ENCODE data around the gene MSMP. TPM values are rescaled to one million over a fixed set of nuclear protein-coding genes. Genes with fewer than 3 reads are reported as not detected.

MSMP gene
- polyA plus RNA-seq, 3 donors = not detected

GRCh38 chr9:35760651-35761050 lies 6.6 kb upstream of the MSMP start:
- H3K36me3 Mint-ChIP-seq = peaks cover 0 to 3% of the 10 kb centered on the region in 2 donors
- TF ChIP-seq CTCF (IDR thresholded peaks at IDR 0.05) = no peak
- Histone ChIP-seq H3K9me3 (replicated peaks in 1 of 2; ENCODE audit: control insufficient read depth in 1 of 2, insufficient read depth in 1 of 2, low read length in 2 of 2) (no peaks in the 10 kb centered on the region), H3K27me3 (ENCODE audit: control insufficient read depth in 2 of 2, insufficient read depth in 2 of 2, low read length in 2 of 2) (no peaks in the 10 kb centered on the region), H2AFZ (ENCODE audit: insufficient read depth, low read depth, low read length, poor library complexity, severe bottlenecking) (no peak overlapping the region), H3K9ac (ENCODE audit: insufficient read depth, low read length, poor library complexity, severe bottlenecking) (no peak overlapping the region), H3K79me2 (ENCODE audit: insufficient read depth, low read length) (no peaks in the 10 kb centered on the region), H3K4me1 (ENCODE audit: control insufficient read depth in 1 of 2, insufficient read depth in 2 of 2, low read length in 2 of 2) (peaks cover 24 to 31% of the 10 kb centered on the region in 2 donors), H3K4me3 (replicated peaks in 1 of 3; ENCODE audit: low read depth in 2 of 3, low read length in 3 of 3) (no peak overlapping the region), H4K20me1 (ENCODE audit: insufficient read depth, low read length) (no peaks in the 10 kb centered on the region), H3K36me3 (replicated peaks in 1 of 2; ENCODE audit: control insufficient read depth in 1 of 2, insufficient read depth in 2 of 2, low read length in 2 of 2) (no peaks in the 10 kb centered on the region), H3K27ac (ENCODE audit: low read depth in 1 of 2, low read length in 2 of 2) (no peak overlapping the region), H3K4me2 (replicated peaks; ENCODE audit: extremely low read depth, low read length, poor library complexity, severe bottlenecking) (no peak overlapping the region)
- peaks cover 1 to 4% (median 2%) of the 10 kb centered on the region in 3 donors for H3K27me3 Mint-ChIP-seq (ENCODE audit: low read depth in 3 of 3)
- H3K4me3 Mint-ChIP-seq = no peak overlapping the region
- peaks cover 0 to 3% (median 3%) of the 10 kb centered on the region in 7 donors for H3K9me3 Mint-ChIP-seq
- peak in 1 of 3 donors; percentile 23 for DNase-seq
- H3K4me1 Mint-ChIP-seq = peaks cover 39% of the 10 kb centered on the region
- WGBS (ENCODE audit: insufficient coverage) = 15% methylated on average over 2 of the region's 2 CpGs
- peak overlapping the region in 2 of 7 donors; percentile 8 to 15 for H3K27ac Mint-ChIP-seq
- intact Hi-C loops (cut with micrococcal nuclease) = no loop called here

DNA sequence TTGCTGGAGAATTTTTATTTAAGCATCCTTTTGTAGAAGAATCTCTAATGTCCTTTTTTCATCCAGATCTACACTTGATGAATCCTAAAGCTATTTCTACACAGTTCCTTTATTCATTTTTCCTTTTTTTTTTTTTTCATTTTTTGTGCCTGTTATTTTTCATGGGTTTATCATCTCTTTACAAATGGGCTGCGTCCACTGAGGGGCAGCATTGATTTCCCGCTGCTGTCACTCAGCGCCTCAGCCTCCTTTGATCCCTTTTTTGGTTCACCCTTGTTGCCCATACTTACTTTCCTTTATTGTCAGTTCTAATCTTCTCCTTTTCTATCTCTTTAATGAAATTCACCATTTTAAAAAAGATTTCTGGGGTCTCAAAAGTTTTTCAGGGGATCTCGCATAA lies 5.7 kb upstream of the MSMP start:
- no peaks in the 10 kb centered on the region for H3K9me3 ChIP-seq (replicated peaks in 1 of 2; ENCODE audit: control insufficient read depth in 1 of 2, insufficient read depth in 1 of 2, low read length in 2 of 2)
- Mint-ChIP-seq H3K4me1 (peaks cover 39% of the 10 kb centered on the region), H3K27ac (no peak overlapping the region), H3K36me3 (peaks cover 2 to 10% of the 10 kb centered on the region in 2 donors), H3K9me3 (peaks cover 0 to 3% (median 3%) of the 10 kb centered on the region in 7 donors), H3K27me3 (ENCODE audit: low read depth in 3 of 3) (peaks cover 1 to 4% (median 2%) of the 10 kb centered on the region in 3 donors), H3K4me3 (no peak overlapping the region)
- intact Hi-C loops (cut with micrococcal nuclease) = no loop called here
- H4K20me1 ChIP-seq (ENCODE audit: insufficient read depth, low read length) = no peaks in the 10 kb centered on the region
- H3K4me3 ChIP-seq (replicated peaks in 1 of 3; ENCODE audit: low read depth in 2 of 3, low read length in 3 of 3) = no peak overlapping the region
- WGBS (ENCODE audit: insufficient coverage) = 100% methylated on average over 3 of the region's 4 CpGs
- H3K36me3 ChIP-seq (replicated peaks in 1 of 2; ENCODE audit: control insufficient read depth in 1 of 2, insufficient read depth in 2 of 2, low read length in 2 of 2) = peaks cover 0 to 4% of the 10 kb centered on the region in 2 donors
- no peaks in the 10 kb centered on the region for H3K79me2 ChIP-seq (ENCODE audit: insufficient read depth, low read length)
- no peak for TF ChIP-seq CTCF (IDR thresholded peaks at IDR 0.05)
- no peak overlapping the region for H3K27ac ChIP-seq (ENCODE audit: low read depth in 1 of 2, low read length in 2 of 2)
- peaks cover 24 to 31% of the 10 kb centered on the region in 2 donors for H3K4me1 ChIP-seq (ENCODE audit: control insufficient read depth in 1 of 2, insufficient read depth in 2 of 2, low read length in 2 of 2)
- no peak overlapping the region for H3K4me2 ChIP-seq (replicated peaks; ENCODE audit: extremely low read depth, low read length, poor library complexity, severe bottlenecking)
- H3K27me3 ChIP-seq (ENCODE audit: control insufficient read depth in 2 of 2, insufficient read depth in 2 of 2, low read length in 2 of 2) = no peaks in the 10 kb centered on the region
- DNase-seq = no peak
- no peak overlapping the region for H3K9ac ChIP-seq (ENCODE audit: insufficient read depth, low read length, poor library complexity, severe bottlenecking)
- H2AFZ ChIP-seq (ENCODE audit: insufficient read depth, low read depth, low read length, poor library complexity, severe bottlenecking) = no peak overlapping the region
